Measurements from ENCODE around the gene ESR1.

DNA sequence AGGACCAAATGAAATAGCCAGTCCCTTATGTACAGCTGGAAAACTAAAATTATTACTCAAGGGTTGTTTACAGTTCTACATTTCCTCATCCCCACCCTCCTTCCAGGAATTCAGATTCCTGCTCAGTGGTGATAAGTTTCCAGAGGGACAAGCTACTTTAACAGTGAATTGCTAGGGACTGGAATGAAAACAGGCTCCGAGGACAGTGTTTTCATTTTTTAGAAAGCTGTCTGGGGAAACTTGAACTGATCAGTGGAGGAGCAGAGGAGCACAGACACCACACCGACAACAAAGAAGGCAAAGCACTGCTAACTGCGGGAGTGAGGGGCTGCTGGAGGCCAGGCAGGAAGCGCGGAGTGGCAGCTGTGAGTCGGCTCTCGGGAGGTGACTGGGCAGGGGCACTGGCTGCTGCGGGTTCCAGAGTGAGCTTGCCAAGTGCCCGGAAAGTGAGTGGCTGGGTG, 322.2 kb downstream of the ESR1 start:
- TF ChIP-seq, protein P1, sequence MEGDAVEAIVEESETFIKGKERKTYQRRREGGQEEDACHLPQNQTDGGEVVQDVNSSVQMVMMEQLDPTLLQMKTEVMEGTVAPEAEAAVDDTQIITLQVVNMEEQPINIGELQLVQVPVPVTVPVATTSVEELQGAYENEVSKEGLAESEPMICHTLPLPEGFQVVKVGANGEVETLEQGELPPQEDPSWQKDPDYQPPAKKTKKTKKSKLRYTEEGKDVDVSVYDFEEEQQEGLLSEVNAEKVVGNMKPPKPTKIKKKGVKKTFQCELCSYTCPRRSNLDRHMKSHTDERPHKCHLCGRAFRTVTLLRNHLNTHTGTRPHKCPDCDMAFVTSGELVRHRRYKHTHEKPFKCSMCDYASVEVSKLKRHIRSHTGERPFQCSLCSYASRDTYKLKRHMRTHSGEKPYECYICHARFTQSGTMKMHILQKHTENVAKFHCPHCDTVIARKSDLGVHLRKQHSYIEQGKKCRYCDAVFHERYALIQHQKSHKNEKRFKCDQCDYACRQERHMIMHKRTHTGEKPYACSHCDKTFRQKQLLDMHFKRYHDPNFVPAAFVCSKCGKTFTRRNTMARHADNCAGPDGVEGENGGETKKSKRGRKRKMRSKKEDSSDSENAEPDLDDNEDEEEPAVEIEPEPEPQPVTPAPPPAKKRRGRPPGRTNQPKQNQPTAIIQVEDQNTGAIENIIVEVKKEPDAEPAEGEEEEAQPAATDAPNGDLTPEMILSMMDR (conservative IDR thresholded peaks at IDR 0.05 in 1 of 2, IDR thresholded peaks at IDR 0.05 in 1 of 2; ENCODE audit: low read depth in 1 of 2, low read length in 2 of 2): no peak
- TF ChIP-seq EZH2 (IDR thresholded peaks at IDR 0.05; ENCODE audit: low read length, missing control alignments): no peak

All from fibroblast of lung (primary cell).